ENCODE results near the gene DCD.

Gene DCD

GRCh38 chr12:54605138-54605970 is 42.8 kb downstream of the DCD start:
- no peak for TF ChIP-seq CTCF (conservative IDR thresholded peaks at IDR 0.05)
- TF ChIP-seq ZFX (IDR thresholded peaks at IDR 0.05), result no peak
- no peak overlapping the region for H3K27ac ChIP-seq

GRCh38 chr12:54604436-54604835 is 43.7 kb downstream of the DCD start:
- no peak for TF ChIP-seq CTCF (conservative IDR thresholded peaks at IDR 0.05)
- no peak for TF ChIP-seq ZFX (IDR thresholded peaks at IDR 0.05)
- no peak overlapping the region for H3K27ac ChIP-seq

GRCh38 chr12:54603872-54604271 is 44.3 kb downstream of the DCD start:
- no peak overlapping the region for H3K27ac ChIP-seq
- TF ChIP-seq ZFX (IDR thresholded peaks at IDR 0.05), result no peak
- TF ChIP-seq CTCF (conservative IDR thresholded peaks at IDR 0.05), result no peak

DNA sequence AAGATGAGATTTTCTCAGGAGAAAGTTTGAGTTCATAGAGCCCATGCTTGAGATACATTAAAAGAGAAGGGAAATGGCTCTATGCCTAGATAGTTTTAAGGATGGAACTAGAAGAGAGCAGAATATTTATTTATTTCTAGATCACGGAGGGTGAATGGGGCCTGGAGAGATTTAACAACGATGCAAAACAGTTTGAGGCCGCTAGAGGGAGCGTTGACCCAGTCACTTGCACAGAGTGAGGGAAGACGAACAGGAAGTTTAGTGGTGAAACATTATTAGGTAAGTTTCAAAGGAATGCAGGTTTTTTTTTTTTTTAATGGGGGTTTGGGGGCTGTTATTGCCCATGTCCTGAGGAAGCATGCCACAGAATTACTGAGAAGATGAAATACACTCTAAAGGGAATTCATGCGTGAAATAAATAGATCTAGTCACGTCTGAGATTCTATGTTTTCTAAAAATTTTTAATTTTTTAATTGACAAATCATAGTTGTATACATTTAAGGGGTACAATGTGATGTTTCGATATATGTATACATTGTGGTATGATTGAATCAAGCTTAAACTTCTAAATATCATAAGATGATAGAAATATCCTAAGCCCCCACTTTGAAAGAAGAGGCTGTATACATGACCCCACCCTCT is 44.9 kb downstream of the DCD start:
- peak; percentile 98 for TF ChIP-seq CTCF (conservative IDR thresholded peaks at IDR 0.05)
- TF ChIP-seq ZFX (IDR thresholded peaks at IDR 0.05), result no peak
- no peak overlapping the region for H3K27ac ChIP-seq

- H3K27ac ChIP-seq, result no peak overlapping the region
- TF ChIP-seq ZFX (IDR thresholded peaks at IDR 0.05), result no peak
- TF ChIP-seq CTCF (conservative IDR thresholded peaks at IDR 0.05), result no peak
These were observed 45.5 kb downstream of the DCD start for GRCh38 chr12:54602661-54603060.

DNA sequence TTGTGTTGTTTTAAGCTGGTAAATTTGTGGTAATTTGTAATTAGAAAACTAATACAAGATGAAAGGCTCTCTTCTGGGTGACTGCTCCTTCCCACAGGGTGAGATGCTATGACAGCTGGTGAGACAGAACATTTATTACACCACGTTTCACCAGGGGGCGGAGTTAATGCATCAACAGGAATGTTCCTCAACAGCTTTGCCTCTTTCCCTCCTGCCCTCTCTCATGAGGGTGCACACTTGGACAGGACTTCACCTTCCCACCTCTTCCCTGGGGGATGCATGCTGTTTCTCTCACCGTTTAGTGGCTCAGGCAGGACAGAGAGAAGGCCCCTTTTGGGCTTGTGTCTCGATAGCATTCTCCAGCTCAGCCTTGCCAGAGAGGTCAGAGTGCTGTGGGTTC is 46.3 kb downstream of the DCD start:
- H3K27ac ChIP-seq, result no peak overlapping the region
- no peak for TF ChIP-seq ZFX (IDR thresholded peaks at IDR 0.05)
- no peak for TF ChIP-seq CTCF (conservative IDR thresholded peaks at IDR 0.05)

DNA sequence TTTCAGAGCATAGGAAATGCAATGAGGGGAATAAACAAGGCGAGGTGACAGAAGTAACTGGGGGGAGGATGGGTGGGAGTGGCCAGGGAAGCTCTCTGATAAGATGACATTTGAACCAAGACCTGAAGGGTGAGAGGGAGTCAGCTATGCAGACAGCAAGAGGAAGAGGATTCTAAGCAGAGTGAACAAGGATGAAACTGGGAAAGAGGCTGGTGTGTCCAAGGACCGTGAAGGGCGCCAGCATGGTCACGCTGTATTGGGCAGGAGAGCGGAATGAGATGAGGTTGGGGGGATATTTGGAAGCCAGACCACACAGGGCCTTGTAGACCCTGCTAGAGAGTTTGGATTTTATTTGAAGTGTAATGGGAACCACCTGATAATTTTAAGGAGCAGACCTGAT is 49.2 kb downstream of the DCD start:
- no peak for TF ChIP-seq ZFX (IDR thresholded peaks at IDR 0.05)
- no peak for TF ChIP-seq CTCF (conservative IDR thresholded peaks at IDR 0.05)
- H3K27ac ChIP-seq, result no peak overlapping the region
